Tibial artery (tissue), 4 donors: ENCODE measurements around the gene GVQW3.

Source experiments
- DNase-seq, 2 donors: peaks; one replicate each; pipeline ENCODE4 v3.0.0-alpha.2; 2019
- H3K27ac ChIP-seq, 2 donors: fragments of 200-600 bp; sonication (generic) in 1 of 2; 1 replicate in 1 of 2; 2 replicates in 1 of 2; pipeline ENCODE4 v1.5.1; 2018 to 2019; ENCODE audit warnings: mild to moderate bottlenecking in 1 of 2
- H3K27me3 ChIP-seq, 2 donors: fragments of 200-600 bp; sonication (generic) in 1 of 2; one replicate each; pipeline versions ENCODE4 v1.5.1 to v1.6.0; 2016 to 2019
- H3K36me3 ChIP-seq, 3 donors: fragments of 200-600 bp; sonication (generic) in 2 of 3; one replicate each; pipeline ENCODE4 v1.5.1; 2016 to 2019; ENCODE audit warnings: mild to moderate bottlenecking in 2 of 3
- H3K4me1 ChIP-seq, 4 donors: fragments of 200-600 bp; sonication (generic) in 2 of 4; 1 replicate in 3 of 4; 2 replicates in 1 of 4; pipeline ENCODE4 v1.5.1; 2016 to 2019
- H3K4me3 ChIP-seq, 2 donors: fragments of 200-600 bp; sonication (generic) in 1 of 2; 1 replicate in 1 of 2; 2 replicates in 1 of 2; pipeline ENCODE4 v1.5.1; 2018 to 2019; ENCODE audit warnings: mild to moderate bottlenecking in 2 of 2
- H3K9me3 ChIP-seq, 3 donors: fragments of 200-600 bp; sonication (generic) in 1 of 3; one replicate each; pipeline ENCODE4 v1.5.1; 2016 to 2019
- CTCF ChIP-seq, 2 experiments: fragments of 200-600 bp in 1 of 2; fragments of 450-650 bp in 1 of 2; IDR thresholded peaks; one replicate each; pipeline ENCODE4 v1.5.1; 2017 to 2019; ENCODE audit warnings: antibody characterized with exemption in 2 of 2, mild to moderate bottlenecking in 1 of 2, moderate library complexity in 1 of 2
- intact Hi-C: fragments of 100-400 bp; cut with DNase I; formaldehyde crosslinking; loops from one replicate; pipeline ENCODE4 v1.15.0; 2023; ENCODE audit warnings: low total_unique reads

GVQW3 gene

DNA sequence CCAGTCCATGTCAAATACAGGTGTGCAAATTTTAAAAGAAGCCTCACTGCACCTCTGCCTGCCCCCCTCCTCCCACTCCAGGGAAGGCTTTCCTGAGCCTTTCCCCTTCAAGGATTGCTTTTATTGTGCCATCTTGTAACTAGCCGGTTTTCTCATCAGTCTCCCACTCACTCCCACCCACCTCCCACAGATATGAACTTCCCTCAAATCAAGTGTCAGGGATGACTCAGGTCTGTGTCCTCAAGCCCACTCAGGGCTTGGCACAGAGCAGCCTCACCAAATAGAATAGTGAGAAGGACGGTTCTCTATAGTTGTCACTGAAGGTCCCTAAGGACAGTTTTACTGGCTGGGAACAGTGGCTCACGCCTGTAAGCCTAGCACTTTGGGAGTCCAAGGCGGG is 43.2 kb upstream of the GVQW3 start:
- Histone ChIP-seq H3K4me1 (peaks cover 0 to 36% (median 31%) of the 10 kb centered on the region in 4 donors), H3K4me3 (no peak overlapping the region), H3K27me3 (no peaks in the 10 kb centered on the region), H3K36me3 (no peaks in the 10 kb centered on the region), H3K27ac (peak overlapping the region; percentile 64 to 80), H3K9me3 (no peaks in the 10 kb centered on the region)
- DNase-seq = no peak
- no peak for TF ChIP-seq CTCF (IDR thresholded peaks at IDR 0.05)
- intact Hi-C loops = no loop called here

- no peak for TF ChIP-seq CTCF (IDR thresholded peaks at IDR 0.05)
- no peaks in the 10 kb centered on the region for H3K27me3 ChIP-seq
Measured at GRCh38 chr11:76339221-76339620, 41.9 kb upstream of the GVQW3 start.

GRCh38 chr11:76347466-76347865 is 33.7 kb upstream of the GVQW3 start:
- no peak overlapping the region for H3K27ac ChIP-seq
- H3K4me1 ChIP-seq = no peaks in the 10 kb centered on the region
- H3K27me3 ChIP-seq = no peaks in the 10 kb centered on the region
- DNase-seq = no peak
- H3K36me3 ChIP-seq = peaks cover 7 to 18% (median 16%) of the 10 kb centered on the region in 3 donors
- no peak for TF ChIP-seq CTCF (IDR thresholded peaks at IDR 0.05)
- no peak overlapping the region for H3K4me3 ChIP-seq
- intact Hi-C loops = no loop called here
- no peaks in the 10 kb centered on the region for H3K9me3 ChIP-seq

More at GRCh38 chr11:76339221-76339620, 41.9 kb upstream of the GVQW3 start:
- Histone ChIP-seq H3K27ac (peak overlapping the region; percentile 64 to 80), H3K9me3 (no peaks in the 10 kb centered on the region), H3K36me3 (no peaks in the 10 kb centered on the region), H3K4me1 (peaks cover 0 to 36% (median 31%) of the 10 kb centered on the region in 4 donors), H3K4me3 (no peak overlapping the region)
- DNase-seq = peak; percentile 86 to 91
- intact Hi-C loops = no loop called here

DNA sequence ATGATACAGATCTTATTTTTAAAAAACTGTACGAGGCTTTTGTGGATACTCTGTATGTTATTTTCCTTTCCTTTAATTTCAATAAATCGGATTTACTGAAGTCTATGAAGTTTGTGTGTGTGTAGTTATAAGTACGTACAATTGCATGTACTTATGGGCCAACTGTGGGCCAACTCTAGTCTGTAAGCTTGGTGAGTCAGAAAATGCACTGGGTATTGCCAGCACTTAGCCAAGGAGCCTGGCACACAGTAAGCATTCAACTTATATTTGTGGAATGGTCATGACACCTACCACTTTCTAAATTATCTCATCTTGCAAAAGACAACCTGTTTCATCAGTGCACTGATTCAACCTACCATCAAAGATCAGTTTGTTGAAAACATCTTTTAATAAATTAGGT is 32.8 kb upstream of the GVQW3 start:
- Histone ChIP-seq H3K4me3 (no peak overlapping the region), H3K9me3 (no peaks in the 10 kb centered on the region), H3K4me1 (no peaks in the 10 kb centered on the region), H3K36me3 (peaks cover 7 to 27% (median 25%) of the 10 kb centered on the region in 3 donors), H3K27ac (no peak overlapping the region), H3K27me3 (no peaks in the 10 kb centered on the region)
- TF ChIP-seq CTCF (IDR thresholded peaks at IDR 0.05) = no peak
- DNase-seq = no peak
- intact Hi-C loops = no loop called here

DNA sequence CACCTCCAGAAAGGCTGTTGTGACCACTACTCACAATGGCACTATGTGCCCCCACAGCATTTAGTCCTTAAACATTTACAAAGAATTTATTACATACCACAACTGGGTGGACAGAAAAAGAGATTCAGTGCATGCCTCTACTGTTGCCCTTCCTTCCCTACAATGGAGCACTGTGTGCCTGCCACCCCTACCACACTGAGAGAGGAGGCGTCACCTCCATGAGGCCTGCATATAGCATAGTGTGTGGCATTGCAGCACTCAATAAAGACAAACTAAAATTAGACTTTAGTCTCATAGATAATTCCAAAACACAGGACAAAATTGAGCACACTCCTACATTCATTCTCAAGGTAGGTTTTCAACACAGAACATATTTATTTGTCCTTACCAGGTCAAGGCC is 26.0 kb upstream of the GVQW3 start:
- intact Hi-C loops = no loop called here
- no peak for DNase-seq
- Histone ChIP-seq H3K9me3 (no peaks in the 10 kb centered on the region), H3K4me1 (no peaks in the 10 kb centered on the region), H3K27me3 (no peaks in the 10 kb centered on the region), H3K36me3 (peaks cover 17 to 54% (median 52%) of the 10 kb centered on the region in 3 donors), H3K4me3 (no peak overlapping the region), H3K27ac (no peak overlapping the region)
- no peak for TF ChIP-seq CTCF (IDR thresholded peaks at IDR 0.05)

- no peak for DNase-seq
- no peaks in the 10 kb centered on the region for H3K9me3 ChIP-seq
- peaks cover 0 to 30% (median 2%) of the 10 kb centered on the region in 4 donors for H3K4me1 ChIP-seq
- no peak for TF ChIP-seq CTCF (IDR thresholded peaks at IDR 0.05)
- no peaks in the 10 kb centered on the region for H3K27me3 ChIP-seq
- peaks cover 0 to 8% (median 8%) of the 10 kb centered on the region in 3 donors for H3K36me3 ChIP-seq
- H3K4me3 ChIP-seq = no peak overlapping the region
- intact Hi-C loops = no loop called here
- peak overlapping the region; percentile 45 to 67 for H3K27ac ChIP-seq
Measured at GRCh38 chr11:76361374-76361773, 19.7 kb upstream of the GVQW3 start.
